Activated CD4-positive, alpha-beta T cell treated with anti-CD3 and anti-CD28 coated beads, Interleukin-2, amount 50 U/mL, for 48 hours (primary cell): Measurements from ENCODE around the gene EFCAB8.

ENCODE experiments used
- DNase-seq, 2 experiments: peaks; one replicate each; pipeline ENCODE4 v3.0.0-alpha.2; 2020

EFCAB8 gene

DNA sequence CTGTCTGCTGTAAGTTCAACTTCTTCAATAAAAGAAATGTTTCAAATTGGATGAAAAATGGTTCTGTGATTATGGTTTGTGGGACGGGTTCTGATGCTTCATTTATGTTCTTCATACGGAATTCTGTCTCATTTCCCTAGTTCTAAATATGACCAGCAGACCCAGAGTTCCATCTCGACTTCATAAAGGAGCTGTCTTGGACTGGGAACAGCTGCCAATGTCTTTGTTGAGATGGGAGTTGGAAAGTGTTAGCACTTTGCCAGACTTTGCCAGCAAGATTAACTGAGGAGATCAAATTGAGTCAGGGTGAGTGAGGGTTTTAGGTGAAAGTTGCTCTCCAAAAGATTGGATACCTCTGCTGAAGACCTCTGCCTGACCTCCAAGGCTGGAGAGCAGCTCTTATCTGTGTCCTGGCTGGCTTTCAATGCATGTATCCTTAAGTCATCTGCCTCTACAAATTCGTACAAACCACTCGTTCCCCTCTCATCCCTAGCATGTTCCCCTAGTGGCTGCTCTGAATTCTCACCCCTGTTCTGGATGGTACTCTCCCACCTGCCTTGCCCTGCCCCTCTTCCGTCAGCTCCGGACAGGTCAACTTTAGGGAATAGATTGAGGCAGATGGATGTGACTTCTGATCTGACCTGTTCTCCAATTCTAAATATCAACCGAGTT, at the start of gene EFCAB8:
Gene EFCAB8, plus strand, starts transcription at position 223 of the 672 bp plus-strand sequence. CDS start 4,870 bp downstream, outside the sequence.
- DNase-seq: no peak

- DNase-seq: no peak
Measured at GRCh38 chr20:32809907-32810306, 48.8 kb upstream of the EFCAB8 start.

DNA sequence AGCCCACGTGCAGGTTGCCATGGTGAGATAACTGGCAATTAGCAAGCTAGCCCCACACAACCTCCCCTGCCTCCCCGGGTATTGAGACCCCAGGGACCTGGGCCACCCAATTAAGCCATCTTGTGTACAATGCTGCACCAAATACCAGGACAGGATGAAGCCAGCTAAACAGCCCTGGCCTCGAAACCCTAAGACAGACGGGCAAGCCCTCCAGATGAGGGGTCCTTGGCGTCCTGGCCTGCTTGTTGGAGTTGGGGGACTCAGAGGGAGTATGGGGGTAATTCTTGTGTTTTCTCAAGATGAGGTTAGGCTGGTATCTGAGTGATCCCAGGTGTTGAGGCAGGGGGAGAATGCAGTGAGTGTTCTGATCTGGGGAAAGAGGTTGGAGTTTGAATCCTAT, 47.8 kb upstream of the EFCAB8 start:
- no peak for DNase-seq

- no peak for DNase-seq
Measured at GRCh38 chr20:32811886-32812285, 46.8 kb upstream of the EFCAB8 start.

DNA sequence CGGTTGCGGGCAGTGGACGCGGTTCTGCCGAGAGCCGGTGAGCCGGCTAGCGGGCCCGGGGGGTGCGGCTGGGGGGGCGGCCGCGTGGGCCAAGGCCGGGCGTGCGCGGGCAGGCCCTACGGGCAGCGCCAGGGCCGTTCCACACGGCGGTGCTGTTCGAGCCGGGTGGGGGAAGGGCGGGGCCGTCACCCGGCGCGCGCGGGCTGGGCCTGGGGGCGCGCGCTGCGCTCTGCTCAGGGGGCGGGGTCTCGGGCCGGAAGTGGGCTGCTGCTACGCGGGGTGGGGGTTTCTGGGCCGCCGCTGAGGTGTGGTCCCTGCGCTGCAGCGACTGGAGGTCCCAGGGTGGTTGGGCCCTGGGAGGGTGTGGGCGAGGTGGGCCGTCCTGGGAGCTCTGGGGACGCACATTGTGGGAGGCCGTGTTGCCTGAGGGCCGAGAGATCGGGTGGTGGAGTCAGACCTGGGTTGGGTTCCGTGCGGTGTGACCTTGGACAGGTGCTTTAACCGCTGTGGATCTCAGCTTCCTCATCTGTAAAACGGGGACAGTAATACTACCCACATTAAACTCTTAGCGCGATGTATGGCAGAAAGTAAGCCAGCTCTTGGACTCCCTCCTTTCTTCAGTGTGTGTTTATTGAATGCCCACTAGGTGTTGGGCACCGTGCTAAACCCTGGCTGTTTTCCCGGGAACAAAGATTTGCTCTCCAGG, 38.6 kb upstream of the EFCAB8 start:
- peak; percentile 89 to 90 for DNase-seq

GRCh38 chr20:32820698-32821377, 37.9 kb upstream of the EFCAB8 start:
- DNase-seq: peak in 1 of 2 experiments; percentile 16

DNA sequence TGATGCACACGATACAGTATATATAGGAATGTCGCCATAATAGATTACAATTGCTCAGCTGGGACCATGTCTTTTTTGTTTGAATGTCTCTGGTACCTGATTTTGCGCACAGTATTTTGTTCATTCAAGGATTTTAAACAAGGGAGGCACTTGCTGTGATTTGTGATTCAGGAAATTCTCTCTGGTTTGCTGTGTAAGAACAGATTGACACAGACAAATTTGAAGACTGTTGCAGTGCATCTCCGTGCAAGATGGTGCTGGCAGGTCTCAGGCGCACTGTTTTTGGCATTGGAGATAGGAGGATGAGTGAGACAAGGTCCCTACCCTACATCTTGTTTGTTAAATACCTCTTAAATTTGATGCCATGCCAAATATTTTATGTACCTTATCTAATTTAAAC, 36.5 kb upstream of the EFCAB8 start:
- DNase-seq: no peak

DNA sequence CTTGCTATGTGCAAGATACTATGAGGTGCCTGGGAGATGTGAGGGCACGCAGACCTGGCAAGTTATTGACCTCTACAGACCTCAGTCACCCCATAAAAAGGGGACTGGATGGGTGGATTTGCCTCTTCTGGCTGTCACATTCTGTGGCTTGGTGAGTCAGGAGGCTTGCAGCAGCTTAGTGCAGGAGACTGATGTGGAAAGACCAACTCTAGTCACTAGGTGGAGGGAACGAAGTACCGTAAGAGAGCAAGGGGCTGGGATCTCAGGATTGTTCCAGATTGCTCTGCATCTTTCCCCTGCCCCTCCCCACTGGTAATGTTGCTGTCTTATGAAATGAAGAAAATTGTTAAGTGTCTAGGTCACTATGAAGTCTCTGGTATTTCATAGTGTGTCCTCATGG, 35.6 kb upstream of the EFCAB8 start:
- peak; percentile 26 to 30 for DNase-seq

GRCh38 chr20:32823737-32824588, 34.8 kb upstream of the EFCAB8 start:
- DNase-seq: no peak

- no peak for DNase-seq
Measured at GRCh38 chr20:32828029-32828680, 30.6 kb upstream of the EFCAB8 start.

- DNase-seq: no peak
Measured at GRCh38 chr20:32829311-32830005, 29.3 kb upstream of the EFCAB8 start.

DNA sequence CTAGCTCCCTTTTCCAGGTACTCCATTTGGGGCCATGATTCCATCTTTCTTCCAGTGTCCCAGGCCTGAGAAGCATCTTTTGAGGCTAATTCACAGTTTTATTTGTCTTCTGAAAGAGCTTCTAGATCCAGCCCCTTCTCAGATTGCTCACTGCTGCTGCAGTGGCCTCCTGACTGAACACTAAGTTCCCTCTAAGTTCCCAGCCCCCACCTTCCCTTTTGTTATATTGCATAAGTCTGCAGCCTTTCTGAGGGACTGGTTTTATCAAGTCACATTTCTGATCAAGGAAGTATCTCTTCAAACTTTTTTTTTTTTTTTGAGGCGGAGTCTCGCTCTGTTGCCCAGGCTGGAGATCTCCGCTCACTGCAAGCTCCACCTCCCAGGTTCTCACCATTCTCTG, 28.3 kb upstream of the EFCAB8 start:
- no peak for DNase-seq

DNA sequence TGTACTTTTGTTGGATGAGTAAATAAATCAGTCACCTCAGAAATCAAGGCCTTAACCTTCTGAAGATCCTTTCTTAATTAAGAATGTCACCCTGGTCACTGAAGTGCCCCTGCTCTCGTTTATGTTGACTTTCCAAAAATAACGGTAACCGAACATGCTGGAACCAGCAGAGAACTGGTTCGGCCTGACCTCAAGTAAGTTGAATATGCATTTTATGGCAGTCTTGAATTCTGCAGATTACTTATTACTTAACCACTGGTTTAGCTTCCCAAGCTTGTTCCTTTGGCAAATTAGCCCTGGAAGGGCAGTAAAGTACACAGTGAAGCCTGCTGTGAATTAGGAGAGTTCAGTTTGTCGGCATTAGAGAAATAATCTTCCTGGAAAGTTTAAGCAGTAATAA, 26.7 kb upstream of the EFCAB8 start:
- DNase-seq: no peak

DNA sequence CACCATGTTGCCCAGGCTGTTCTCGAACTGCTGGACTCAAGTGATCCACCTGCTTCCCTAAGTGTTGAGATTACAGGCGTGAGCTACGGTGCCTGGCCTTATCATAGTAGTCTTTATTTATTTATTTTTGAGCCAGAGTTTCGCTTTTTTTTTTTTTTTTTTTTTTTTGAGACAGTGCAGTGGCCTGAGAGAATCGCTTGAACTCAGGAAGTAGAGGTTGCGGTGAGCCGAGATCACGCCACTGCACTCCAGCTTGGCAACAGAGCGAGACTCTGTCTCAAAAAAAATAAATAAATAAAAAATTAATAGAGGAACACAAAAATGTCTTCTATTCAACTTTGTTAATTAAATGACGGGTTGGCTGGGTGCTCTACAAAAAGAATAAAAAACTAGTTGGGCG, 26.1 kb upstream of the EFCAB8 start:
- no peak for DNase-seq

GRCh38 chr20:32834972-32835371, 23.8 kb upstream of the EFCAB8 start:
- DNase-seq: no peak

- DNase-seq: no peak
Measured at GRCh38 chr20:32837157-32837556, 21.6 kb upstream of the EFCAB8 start.

DNA sequence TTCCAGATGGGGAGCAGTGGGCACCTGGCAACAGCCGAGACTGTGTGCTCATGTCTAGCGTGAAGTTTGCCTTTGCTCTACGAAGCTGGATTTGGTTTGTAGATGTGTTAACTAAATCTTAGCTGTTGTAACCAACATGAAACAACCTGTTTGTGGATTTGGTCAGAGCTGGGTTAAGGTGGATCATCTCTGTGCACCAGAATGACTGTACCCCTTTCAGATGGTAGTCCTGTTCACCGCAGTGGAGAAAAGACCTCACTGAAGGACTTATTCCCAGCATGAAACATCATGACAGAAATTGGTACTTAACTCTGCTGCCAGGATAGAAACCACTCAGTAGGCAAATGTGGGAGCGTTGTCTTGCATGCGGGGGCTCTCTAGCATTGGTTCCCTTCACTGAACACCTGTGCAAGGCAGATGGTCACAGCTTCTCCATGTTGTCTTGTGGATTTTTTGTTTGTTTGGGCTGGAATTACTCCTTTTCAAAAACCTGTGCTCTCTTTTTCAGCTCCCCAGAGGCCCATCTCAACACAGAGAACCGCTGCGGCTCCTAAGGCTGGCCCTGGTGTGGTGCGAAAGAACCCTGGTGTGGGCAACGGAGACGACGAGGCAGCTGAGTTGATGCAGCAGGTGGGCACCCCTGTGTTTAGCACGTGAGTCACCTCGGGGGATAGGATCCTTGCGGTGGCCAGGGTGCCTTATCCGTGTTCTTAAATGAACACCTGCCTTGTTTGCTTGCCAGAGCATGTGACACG, 19.3 kb upstream of the EFCAB8 start:
- DNase-seq: peak in 1 of 2 experiments; percentile 16

DNA sequence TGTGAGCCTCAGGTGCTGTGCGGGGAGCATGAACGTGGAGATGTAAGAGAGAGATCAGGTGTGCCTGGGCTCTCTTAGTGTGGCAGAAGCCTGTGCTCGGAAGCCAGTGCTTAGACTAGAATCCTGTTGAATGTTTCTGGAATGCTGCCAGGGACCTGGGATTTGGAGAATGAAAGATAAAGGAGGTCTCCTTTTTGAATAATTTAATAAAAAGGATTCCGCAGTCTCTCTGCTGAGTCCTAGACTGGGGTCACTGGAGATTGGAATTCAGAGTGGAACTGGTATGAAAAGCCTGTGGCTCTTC, 18.8 kb upstream of the EFCAB8 start:
- no peak for DNase-seq

DNA sequence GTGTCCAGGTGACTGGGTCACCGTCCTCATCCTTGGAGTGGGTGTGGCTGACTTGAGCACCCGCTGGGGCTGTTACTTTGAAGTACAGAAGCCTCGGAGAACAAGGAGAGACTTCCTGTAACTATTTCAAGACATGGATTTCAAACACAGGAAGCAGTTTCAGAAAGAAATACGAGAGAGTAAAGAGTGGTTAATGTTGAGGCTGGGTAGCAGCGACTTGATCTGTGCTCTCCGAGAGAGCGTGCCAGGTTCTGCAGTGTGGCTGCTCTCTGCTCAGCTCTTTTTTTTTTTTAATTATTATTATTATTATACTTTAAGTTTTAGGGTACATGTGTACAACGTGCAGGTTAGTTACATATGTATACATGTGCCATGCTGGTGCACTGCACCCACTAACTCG, 17.5 kb upstream of the EFCAB8 start:
- no peak for DNase-seq

- DNase-seq: no peak
Measured at GRCh38 chr20:32841632-32842031, 17.1 kb upstream of the EFCAB8 start.
